ENCODE measurements around the gene KISS1R.
"Not testable (repeated sequence)": the region's sequence is repeated elsewhere in the genome, so short reads cannot be mapped to it uniquely, and the experiment has no call there.

Gene KISS1R

DNA sequence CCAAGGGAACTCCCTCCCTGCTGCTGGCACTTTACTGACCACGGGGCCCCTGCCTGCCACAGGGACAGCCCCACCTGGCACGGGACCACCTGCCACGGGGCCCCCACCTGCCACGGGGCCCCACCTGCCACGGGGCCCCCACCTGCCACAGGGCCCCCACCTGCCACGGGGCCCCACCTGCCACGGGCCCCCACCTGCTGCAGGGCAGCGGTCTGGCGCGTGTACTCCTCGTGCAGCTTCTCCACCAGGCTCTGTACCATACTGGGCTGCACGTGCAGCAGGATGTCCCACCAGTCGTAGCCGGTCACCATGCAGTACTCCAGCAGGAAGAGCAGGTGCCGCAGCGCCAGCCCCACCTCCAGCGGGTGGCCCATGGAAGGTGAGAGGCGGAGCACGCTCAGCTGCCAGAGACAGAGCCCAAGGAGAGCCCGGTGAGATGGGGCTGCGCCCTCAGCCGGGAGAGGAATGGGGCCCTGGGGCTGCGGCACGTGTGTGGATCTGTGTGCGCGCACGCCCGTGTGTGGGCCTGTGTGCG is 40.3 kb upstream of the KISS1R start:
- TF ChIP-seq, protein P1, sequence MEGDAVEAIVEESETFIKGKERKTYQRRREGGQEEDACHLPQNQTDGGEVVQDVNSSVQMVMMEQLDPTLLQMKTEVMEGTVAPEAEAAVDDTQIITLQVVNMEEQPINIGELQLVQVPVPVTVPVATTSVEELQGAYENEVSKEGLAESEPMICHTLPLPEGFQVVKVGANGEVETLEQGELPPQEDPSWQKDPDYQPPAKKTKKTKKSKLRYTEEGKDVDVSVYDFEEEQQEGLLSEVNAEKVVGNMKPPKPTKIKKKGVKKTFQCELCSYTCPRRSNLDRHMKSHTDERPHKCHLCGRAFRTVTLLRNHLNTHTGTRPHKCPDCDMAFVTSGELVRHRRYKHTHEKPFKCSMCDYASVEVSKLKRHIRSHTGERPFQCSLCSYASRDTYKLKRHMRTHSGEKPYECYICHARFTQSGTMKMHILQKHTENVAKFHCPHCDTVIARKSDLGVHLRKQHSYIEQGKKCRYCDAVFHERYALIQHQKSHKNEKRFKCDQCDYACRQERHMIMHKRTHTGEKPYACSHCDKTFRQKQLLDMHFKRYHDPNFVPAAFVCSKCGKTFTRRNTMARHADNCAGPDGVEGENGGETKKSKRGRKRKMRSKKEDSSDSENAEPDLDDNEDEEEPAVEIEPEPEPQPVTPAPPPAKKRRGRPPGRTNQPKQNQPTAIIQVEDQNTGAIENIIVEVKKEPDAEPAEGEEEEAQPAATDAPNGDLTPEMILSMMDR (IDR thresholded peaks at IDR 0.05; ENCODE audit: low read length, missing control alignments), result no peak

DNA sequence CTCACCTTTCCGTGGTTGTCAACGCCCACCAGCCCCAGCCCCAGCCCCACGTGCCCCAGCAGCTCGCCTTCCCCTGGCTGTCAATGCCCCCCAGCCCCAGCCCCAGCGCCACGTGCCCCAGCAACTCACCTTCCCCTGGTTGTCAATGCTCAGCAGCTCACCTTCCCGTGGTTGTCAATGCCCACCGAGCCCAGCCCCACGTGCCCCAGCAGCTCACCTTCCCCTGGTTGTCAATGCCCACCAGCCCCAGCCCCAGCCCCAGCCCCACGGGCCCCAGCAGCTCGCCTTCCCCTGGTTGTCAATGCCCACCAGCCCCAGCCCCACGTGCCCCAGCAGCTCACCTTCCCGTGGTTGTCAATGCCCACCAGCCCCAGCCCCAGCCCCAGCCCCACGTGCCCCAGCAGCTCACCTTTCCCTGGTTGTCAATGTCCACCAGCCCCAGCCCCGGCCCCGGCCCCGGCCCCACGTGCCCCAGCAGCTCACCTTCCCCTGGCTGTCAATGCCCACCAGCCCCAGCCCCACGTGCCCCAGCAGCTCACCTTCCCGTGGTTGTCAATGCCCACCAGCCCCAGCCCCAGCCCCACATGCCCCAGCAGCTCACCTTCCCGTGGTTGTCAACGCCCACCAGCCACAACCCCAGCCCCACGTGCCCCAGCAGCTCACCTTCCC is 39.0 kb upstream of the KISS1R start:
- not testable (repeated sequence) for H3K4me3 ChIP-seq (replicated peaks; ENCODE audit: low read depth, low read length); DNase-seq (ENCODE audit: low read depth)

More for the DNA sequence above, 40.3 kb upstream of the KISS1R start:
- no peak overlapping the region for H3K4me3 ChIP-seq (replicated peaks; ENCODE audit: low read depth, low read length)
- DNase-seq (ENCODE audit: low read depth), result no peak

DNA sequence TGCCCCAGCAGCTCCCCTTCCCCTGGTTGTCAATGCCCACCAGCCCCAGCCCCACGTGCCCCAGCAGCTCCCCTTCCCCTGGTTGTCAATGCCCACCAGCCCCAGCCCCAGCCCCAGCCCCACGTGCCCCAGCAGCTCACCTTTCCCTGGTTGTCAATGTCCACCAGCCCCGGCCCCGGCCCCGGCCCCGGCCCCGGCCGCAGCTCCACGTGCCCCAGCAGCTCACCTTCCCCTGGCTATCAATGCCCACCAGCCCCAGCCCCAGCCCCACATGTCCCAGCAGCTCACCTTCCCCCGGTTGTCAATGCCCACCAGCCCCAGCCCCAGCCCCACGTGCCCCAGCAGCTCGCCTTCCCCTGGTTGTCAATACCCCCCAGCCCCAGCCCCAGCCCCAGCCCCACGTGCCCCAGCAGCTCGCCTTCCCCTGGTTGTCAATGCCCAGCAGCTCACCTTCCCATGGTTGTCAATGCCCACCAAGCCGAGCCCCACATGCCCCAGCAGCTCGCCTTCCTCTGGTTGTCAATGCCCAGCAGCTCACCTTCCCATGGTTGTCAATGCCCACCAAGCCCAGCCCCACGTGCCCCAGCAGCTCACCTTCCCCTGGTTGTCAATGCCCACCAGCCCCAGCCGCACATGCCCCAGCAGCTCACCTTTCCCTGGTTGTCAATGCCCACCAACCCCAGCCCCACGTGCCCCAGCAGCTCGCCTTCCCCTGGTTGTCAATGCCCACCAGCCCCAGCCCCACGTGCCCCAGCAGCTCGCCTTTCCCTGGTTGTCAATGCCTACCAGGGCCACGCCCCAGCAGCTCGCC is 38.2 kb upstream of the KISS1R start:
- DNase-seq (ENCODE audit: low read depth); H3K4me3 ChIP-seq (replicated peaks; ENCODE audit: low read depth, low read length): not testable (repeated sequence)

DNA sequence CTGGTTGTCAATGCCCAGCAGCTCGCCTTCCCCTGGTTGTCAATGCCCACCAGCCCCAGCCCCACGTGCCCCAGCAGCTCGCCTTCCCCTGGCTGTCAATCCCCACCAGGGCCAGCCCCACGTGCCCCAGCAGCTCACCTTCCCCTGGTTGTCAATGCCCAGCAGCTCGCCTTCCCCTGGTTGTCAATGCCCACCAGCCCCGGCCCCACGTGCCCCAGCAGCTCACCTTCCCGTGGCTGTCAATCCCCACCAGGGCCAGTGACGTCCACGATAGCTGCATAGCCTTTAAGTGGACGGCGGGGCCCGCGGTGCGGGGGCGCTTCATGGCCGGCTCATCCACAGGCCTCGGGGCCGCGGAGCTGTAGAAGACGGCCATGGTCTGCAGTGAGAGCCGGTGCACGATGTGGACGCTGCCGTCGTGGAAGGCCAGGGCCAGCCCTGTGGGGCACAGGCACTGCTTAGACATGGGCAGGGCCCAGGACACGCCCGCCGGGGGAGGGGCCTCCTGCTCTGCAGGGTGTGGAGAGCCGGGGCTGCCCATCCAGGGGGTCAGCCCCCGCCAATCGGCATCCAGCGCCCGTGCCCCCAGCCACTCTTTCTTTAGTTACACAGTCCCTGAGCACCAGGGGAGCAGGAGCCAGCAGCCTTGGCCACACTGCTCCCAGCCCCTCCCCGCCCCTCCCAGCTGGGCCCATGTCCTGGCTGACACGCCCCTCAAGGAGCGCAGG is 37.3 kb upstream of the KISS1R start:
- no peak for DNase-seq (ENCODE audit: low read depth)
- no peak overlapping the region for H3K4me3 ChIP-seq (replicated peaks; ENCODE audit: low read depth, low read length)
- TF ChIP-seq, protein P1 (IDR thresholded peaks at IDR 0.05; ENCODE audit: low read length, missing control alignments), result no peak

DNA sequence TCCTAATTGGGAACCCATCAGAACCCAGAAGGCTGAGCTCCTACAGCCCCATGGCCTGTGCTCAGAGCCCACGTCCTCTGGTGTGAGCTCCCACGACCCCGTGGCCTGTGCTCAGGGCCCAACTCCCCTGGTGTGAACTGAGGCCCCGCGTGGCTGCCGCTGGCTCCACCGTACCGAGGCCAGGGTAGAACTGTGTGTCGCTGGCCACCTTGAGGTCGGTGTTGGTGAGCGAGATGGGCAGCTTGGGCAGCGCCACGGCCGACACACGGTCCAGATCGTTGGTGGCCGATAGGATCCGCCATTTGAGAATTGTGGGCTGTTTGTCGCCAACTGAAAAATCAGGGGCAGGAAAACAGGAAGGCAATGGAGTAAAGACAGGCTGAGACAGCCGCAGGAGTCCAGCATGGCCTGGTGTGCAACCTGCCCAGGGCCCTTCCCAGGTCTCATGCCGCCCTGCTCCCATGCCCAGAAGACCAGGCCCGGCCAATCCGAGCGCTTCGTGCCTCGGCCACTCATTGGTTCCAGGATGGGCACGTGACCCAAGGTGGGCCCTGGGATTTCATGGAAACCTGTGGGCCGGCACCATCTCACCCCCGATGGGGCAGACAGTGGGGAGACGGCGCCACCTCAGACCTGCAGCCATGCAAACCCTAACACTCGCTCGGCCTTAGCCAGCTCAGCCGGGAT is 35.6 kb upstream of the KISS1R start:
- no peak for DNase-seq (ENCODE audit: low read depth)
- no peak overlapping the region for H3K4me3 ChIP-seq (replicated peaks; ENCODE audit: low read depth, low read length)
- TF ChIP-seq, protein P1 (IDR thresholded peaks at IDR 0.05; ENCODE audit: low read length, missing control alignments), result no peak

DNA sequence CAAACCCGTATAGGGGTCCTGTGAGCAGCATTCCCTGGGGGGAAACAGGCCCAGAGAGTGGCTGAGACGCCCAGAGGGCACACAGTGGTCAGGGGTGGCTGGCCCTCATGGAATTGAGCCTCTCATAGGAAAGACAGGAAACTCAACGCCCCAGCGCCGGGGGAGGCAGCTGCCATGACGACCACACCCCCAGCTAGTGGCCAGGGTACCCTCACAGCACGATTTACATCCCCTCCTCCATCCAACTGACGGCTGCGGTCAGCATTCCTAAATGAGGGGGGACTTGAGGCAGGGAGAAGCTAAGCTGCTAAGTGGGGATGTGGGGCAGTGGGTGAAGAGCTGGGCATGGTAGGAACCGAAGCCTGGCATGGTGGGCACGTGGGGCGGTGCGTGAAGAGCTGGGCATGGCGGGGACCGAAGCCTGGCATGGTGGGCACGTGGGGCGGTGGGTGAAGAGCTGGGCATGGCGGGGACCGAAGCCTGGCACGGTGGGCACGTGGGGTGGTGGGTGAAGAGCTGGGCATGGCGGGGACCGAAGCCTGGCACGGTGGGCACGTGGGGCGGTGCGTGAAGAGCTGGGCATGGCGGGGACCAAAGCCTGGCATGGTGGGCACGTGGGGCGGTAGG is 34.1 kb upstream of the KISS1R start:
- H3K4me3 ChIP-seq (replicated peaks; ENCODE audit: low read depth, low read length), result no peak overlapping the region
- TF ChIP-seq, protein P1 (IDR thresholded peaks at IDR 0.05; ENCODE audit: low read length, missing control alignments), result no peak
- no peak for DNase-seq (ENCODE audit: low read depth)

DNA sequence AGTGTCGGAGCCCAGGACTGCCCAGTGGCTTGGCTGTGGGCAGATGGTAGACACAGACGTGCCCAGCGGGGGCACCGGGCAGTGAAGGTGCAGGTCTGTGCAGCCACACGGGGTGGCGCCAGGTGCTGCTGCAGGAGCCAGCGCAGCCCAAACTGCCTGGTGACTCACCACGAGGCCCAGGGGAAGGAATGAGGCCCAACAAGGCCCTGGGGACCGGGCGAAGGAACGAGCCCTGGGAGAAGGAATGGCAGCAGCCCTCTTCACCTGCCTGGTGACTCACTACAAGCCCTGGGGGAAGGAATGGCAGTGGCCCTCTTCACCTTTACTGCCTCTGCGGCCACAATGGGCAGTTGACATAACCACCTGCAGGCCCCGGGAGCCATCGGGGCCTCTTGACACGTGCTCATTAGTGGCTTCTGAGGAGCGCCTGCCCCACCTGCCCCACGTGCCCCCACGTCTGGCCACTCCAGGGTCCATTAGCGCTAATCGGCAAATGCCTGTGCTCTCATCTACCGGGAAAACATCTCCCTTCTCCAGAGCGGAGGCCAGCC is 33.4 kb upstream of the KISS1R start:
- no peak overlapping the region for H3K4me3 ChIP-seq (replicated peaks; ENCODE audit: low read depth, low read length)

More for the DNA sequence above, 33.4 kb upstream of the KISS1R start:
- TF ChIP-seq, protein P1 (IDR thresholded peaks at IDR 0.05; ENCODE audit: low read length, missing control alignments), result no peak
- DNase-seq (ENCODE audit: low read depth), result no peak

Measured in fibroblast of pulmonary artery (primary cell).